Chondrocyte (in vitro differentiated cells): Measurements from ENCODE around the gene CFP. TPM values are rescaled to one million over a fixed set of nuclear protein-coding genes. Genes with fewer than 3 reads are reported as not detected.

ENCODE experiments used
- DNase-seq: peaks from one replicate; pipeline ENCODE4 v3.0.0; 2021; ENCODE audit warnings: mixed read lengths, low spot score
- H3K27ac Mint-ChIP-seq: one replicate; pipeline ENCODE4 v1.8.0; 2021; ENCODE audit warnings: mild to moderate bottlenecking, moderate library complexity, mixed read lengths; ENCODE audit not compliant: unreplicated experiment
- H3K27me3 Mint-ChIP-seq: 2 replicates; pipeline ENCODE4 v1.8.0; 2021; ENCODE audit warnings: low read depth, mixed read lengths
- H3K36me3 Mint-ChIP-seq: 2 replicates; pipeline ENCODE4 v1.8.0; 2021; ENCODE audit warnings: low read depth, mixed read lengths
- H3K4me1 Mint-ChIP-seq: 2 replicates; pipeline ENCODE4 v1.8.0; 2021; ENCODE audit warnings: low read depth, mild to moderate bottlenecking, mixed read lengths
- H3K4me3 Mint-ChIP-seq: one replicate; pipeline ENCODE4 v1.8.0; 2021; ENCODE audit warnings: mild to moderate bottlenecking, moderate library complexity, mixed read lengths; ENCODE audit not compliant: unreplicated experiment
- H3K9me3 Mint-ChIP-seq: 2 replicates; pipeline ENCODE4 v1.8.0; 2021; ENCODE audit warnings: low read depth, mixed read lengths
- CTCF ChIP-seq: fragments of 200-600 bp; sonication (generic); IDR thresholded peaks from 2 replicates; pipeline ENCODE4 v1.5.0; 2021; ENCODE audit warnings: antibody characterized with exemption, mild to moderate bottlenecking, moderate library complexity
- total RNA-seq: library from RNA; stranded (reverse); gene quantifications from 3 replicates; pipeline ENCODE4 v1.2.1, GENCODE V29; 2021

Gene CFP
- total RNA-seq, 1 donor from 2014 or later, result 0.87 TPM

- Mint-ChIP-seq H3K36me3 (peaks cover 4% of the 10 kb centered on the region), H3K9me3 (no peaks in the 10 kb centered on the region), H3K27ac (no peak overlapping the region), H3K27me3 (no peaks in the 10 kb centered on the region), H3K4me1 (peaks cover 35% of the 10 kb centered on the region), H3K4me3 (no peak overlapping the region)
- no peak for DNase-seq
- no peak for TF ChIP-seq CTCF
Measured at GRCh38 chrX:47584714-47585113, 45.0 kb downstream of the CFP start.

GRCh38 chrX:47583240-47583861, 46.4 kb downstream of the CFP start:
- no peak for TF ChIP-seq CTCF
- H3K27me3 Mint-ChIP-seq, result no peaks in the 10 kb centered on the region
- peak overlapping the region; percentile 30 for H3K27ac Mint-ChIP-seq
- DNase-seq, result no peak
- peaks cover 42% of the 10 kb centered on the region for H3K4me1 Mint-ChIP-seq
- H3K4me3 Mint-ChIP-seq, result peak overlapping the region; percentile 67
- no peaks in the 10 kb centered on the region for H3K9me3 Mint-ChIP-seq
- peaks cover 4% of the 10 kb centered on the region for H3K36me3 Mint-ChIP-seq

GRCh38 chrX:47581731-47582647, 47.7 kb downstream of the CFP start, which contains the start of gene TIMP1:
TIMP1 (plus strand) TSS chrX:47582436; CDS start chrX:47583416, 980 bp downstream.
- H3K4me1 Mint-ChIP-seq, result peaks cover 56% of the 10 kb centered on the region
- H3K9me3 Mint-ChIP-seq, result no peaks in the 10 kb centered on the region
- H3K27me3 Mint-ChIP-seq, result no peaks in the 10 kb centered on the region
- H3K36me3 Mint-ChIP-seq, result peaks cover 4% of the 10 kb centered on the region
- no peak for TF ChIP-seq CTCF
- H3K27ac Mint-ChIP-seq, result peak within 1 kb of the TSS; percentile 83
- H3K4me3 Mint-ChIP-seq, result peak within 1 kb of the TSS; percentile 67
- DNase-seq, result peak; percentile 97

- TF ChIP-seq CTCF, result no peak
Measured at GRCh38 chrX:47579537-47579936, 50.2 kb downstream of the CFP start.

GRCh38 chrX:47578692-47579091, 51.0 kb downstream of the CFP start:
- no peak for TF ChIP-seq CTCF
- Mint-ChIP-seq H3K4me1 (peaks cover 44% of the 10 kb centered on the region), H3K36me3 (no peaks in the 10 kb centered on the region), H3K27me3 (no peaks in the 10 kb centered on the region), H3K27ac (no peak overlapping the region), H3K9me3 (no peaks in the 10 kb centered on the region), H3K4me3 (no peak overlapping the region)
- no peak for DNase-seq

More at GRCh38 chrX:47579537-47579936, 50.2 kb downstream of the CFP start:
- Mint-ChIP-seq H3K4me3 (no peak overlapping the region), H3K27me3 (no peaks in the 10 kb centered on the region), H3K27ac (peak overlapping the region; percentile 71), H3K9me3 (no peaks in the 10 kb centered on the region), H3K36me3 (no peaks in the 10 kb centered on the region), H3K4me1 (peaks cover 49% of the 10 kb centered on the region)
- no peak for DNase-seq
